Astrocyte (in vitro differentiated cells and primary cell): Measurements from ENCODE around the gene PJA2. TPM values are rescaled to one million over a fixed set of nuclear protein-coding genes. Genes with fewer than 3 reads are reported as not detected.
"Not testable (repeated sequence)": the region's sequence is repeated elsewhere in the genome, so short reads cannot be mapped to it uniquely, and the experiment has no call there.

ENCODE experiments used
- DNase-seq: peaks from one replicate; pipeline ENCODE4 v3.0.0-alpha.2; 2010; ENCODE audit warnings: low read depth
- FAIRE-seq: peaks from 2 replicates; lab custom pipeline; 2011; peaks lifted over from hg19 to GRCh38; lab: Jason Lieb, UNC
- H2AFZ ChIP-seq: 2 replicates; pipeline ENCODE4 v1.6.0; 2012; ENCODE audit warnings: low read depth, low read length, inconsistent platforms
- H3K27ac ChIP-seq: 2 replicates; pipeline ENCODE4 v1.5.1; 2011; ENCODE audit warnings: low read depth, low read length, inconsistent platforms
- H3K27me3 ChIP-seq: 2 replicates; pipeline ENCODE4 v1.6.0; 2011; ENCODE audit warnings: low read length, inconsistent platforms; ENCODE audit not compliant: insufficient read depth
- H3K36me3 ChIP-seq: 2 replicates; pipeline ENCODE4 v1.5.1; 2011; ENCODE audit warnings: low read length, inconsistent platforms; ENCODE audit not compliant: insufficient read depth
- H3K4me1 ChIP-seq: 2 replicates; pipeline ENCODE4 v1.5.1; 2011; ENCODE audit warnings: low read length, inconsistent platforms; ENCODE audit not compliant: insufficient read depth
- H3K4me2 ChIP-seq: 2 replicates; pipeline ENCODE4 v1.6.0; 2012; ENCODE audit warnings: low read length, inconsistent platforms
- H3K4me3 ChIP-seq: 2 replicates; pipeline ENCODE4 v1.5.1; 2011; ENCODE audit warnings: low read depth, mild to moderate bottlenecking, low read length, inconsistent platforms; ENCODE audit not compliant: insufficient read depth
- H3K79me2 ChIP-seq: 2 replicates; pipeline ENCODE4 v1.6.0; 2012; ENCODE audit warnings: mild to moderate bottlenecking, low read length, inconsistent platforms; ENCODE audit not compliant: insufficient read depth
- H3K9ac ChIP-seq: 2 replicates; pipeline ENCODE4 v1.6.0; 2012; ENCODE audit warnings: mild to moderate bottlenecking, low read length, inconsistent platforms
- H3K9me3 ChIP-seq: 2 replicates; pipeline ENCODE4 v1.5.1; 2012; ENCODE audit warnings: low read depth, mild to moderate bottlenecking, low read length, inconsistent platforms; ENCODE audit not compliant: insufficient read depth
- H4K20me1 ChIP-seq: 2 replicates; pipeline ENCODE4 v1.6.0; 2012; ENCODE audit warnings: low read length, inconsistent platforms; ENCODE audit not compliant: insufficient read depth
- H3K27ac Mint-ChIP-seq: one replicate; pipeline ENCODE4 v1.8.0; 2021; ENCODE audit warnings: mild to moderate bottlenecking, mixed read lengths; ENCODE audit not compliant: unreplicated experiment
- H3K27me3 Mint-ChIP-seq: one replicate; pipeline ENCODE4 v1.8.0; 2021; ENCODE audit warnings: low read depth, mixed read lengths; ENCODE audit not compliant: unreplicated experiment
- H3K36me3 Mint-ChIP-seq: one replicate; pipeline ENCODE4 v1.8.0; 2021; ENCODE audit warnings: low read depth, mixed read lengths; ENCODE audit not compliant: unreplicated experiment
- H3K4me1 Mint-ChIP-seq: one replicate; pipeline ENCODE4 v1.8.0; 2021; ENCODE audit warnings: low read depth, mixed read lengths; ENCODE audit not compliant: unreplicated experiment
- H3K4me3 Mint-ChIP-seq: one replicate; pipeline ENCODE4 v1.8.0; 2021; ENCODE audit warnings: mild to moderate bottlenecking, moderate library complexity, mixed read lengths; ENCODE audit not compliant: unreplicated experiment
- H3K9me3 Mint-ChIP-seq: one replicate; pipeline ENCODE4 v1.8.0; 2021; ENCODE audit warnings: mild to moderate bottlenecking, mixed read lengths; ENCODE audit not compliant: unreplicated experiment
- CTCF ChIP-seq: IDR thresholded peaks from 2 replicates; pipeline ENCODE4 v1.5.1; 2011; ENCODE audit warnings: low read depth, mild to moderate bottlenecking, inconsistent platforms, low read length, moderate library complexity; ENCODE audit not compliant: insufficient read depth
- EZH2 ChIP-seq: IDR thresholded peaks from 2 replicates; pipeline ENCODE4 v1.6.1; 2012; ENCODE audit warnings: mild to moderate bottlenecking, low read length, inconsistent platforms; ENCODE audit not compliant: insufficient read depth
- total RNA-seq: library from RNA; stranded (reverse); gene quantifications from 2 replicates; pipeline ENCODE4 v1.2.1, GENCODE V29; 2021

The PJA2 gene
- total RNA-seq, 1 donor from 2014 or later, result 107 TPM

DNA sequence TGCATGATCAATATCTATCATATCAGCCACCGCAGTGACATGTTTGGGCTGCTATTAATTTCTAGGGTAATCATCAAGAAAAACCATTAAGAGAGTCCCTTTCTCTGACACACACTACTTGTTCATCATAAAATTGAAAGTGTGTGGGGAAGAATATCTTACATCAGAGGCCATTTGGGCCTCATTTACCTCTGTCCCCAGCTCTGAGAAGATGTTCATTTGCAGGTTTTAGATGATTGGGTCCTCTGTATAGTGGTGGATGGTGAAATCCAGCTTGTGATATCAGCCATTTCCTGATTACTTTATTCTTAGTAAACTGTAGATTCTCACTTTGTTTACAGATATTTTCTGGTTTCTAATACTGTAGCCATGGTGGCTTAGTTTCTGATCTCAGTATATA, 29.8 kb upstream of the PJA2 start:
- Histone ChIP-seq H3K79me2 (no peaks in the 10 kb centered on the region), H3K4me1 (no peaks in the 10 kb centered on the region), H2AFZ (no peak overlapping the region), H3K4me2 (no peak overlapping the region), H3K27ac (no peak overlapping the region), H3K9ac (no peak overlapping the region), H3K27me3 (no peaks in the 10 kb centered on the region), H3K9me3 (no peaks in the 10 kb centered on the region), H3K4me3 (no peak overlapping the region), H4K20me1 (no peaks in the 10 kb centered on the region), H3K36me3 (no peaks in the 10 kb centered on the region)
- FAIRE-seq, result no peak
- Mint-ChIP-seq H3K9me3 (peaks cover under 1% of the 10 kb centered on the region), H3K4me3 (no peak overlapping the region), H3K4me1 (no peaks in the 10 kb centered on the region), H3K27ac (no peak overlapping the region), H3K36me3 (no peaks in the 10 kb centered on the region), H3K27me3 (no peaks in the 10 kb centered on the region)
- DNase-seq, result no peak
- TF ChIP-seq CTCF (no peak), EZH2 (no peak)

DNA sequence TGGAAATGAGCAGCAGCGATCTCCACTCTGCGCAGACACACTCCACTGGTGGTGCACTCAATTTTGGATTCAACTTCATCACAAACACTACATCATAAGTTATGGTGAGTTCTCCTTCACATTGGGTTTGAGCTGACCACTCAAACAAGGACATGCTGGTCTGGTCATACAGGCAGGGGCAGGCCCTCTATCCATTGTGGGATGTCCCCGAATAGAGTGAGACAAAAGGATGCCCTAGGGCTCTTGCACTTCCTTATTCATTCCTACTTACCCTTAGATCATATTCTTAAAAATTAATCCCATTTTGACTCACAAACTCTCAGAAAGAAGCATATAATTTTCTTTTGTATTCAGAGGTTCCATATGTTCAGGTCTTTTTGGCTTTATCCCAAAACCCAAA, 16.3 kb upstream of the PJA2 start:
- TF ChIP-seq EZH2 (no peak), CTCF (no peak)
- no peak overlapping the region for H3K4me3 Mint-ChIP-seq
- H3K36me3 Mint-ChIP-seq, result no peaks in the 10 kb centered on the region
- Histone ChIP-seq H3K4me2 (no peak overlapping the region), H3K9me3 (no peaks in the 10 kb centered on the region), H3K9ac (no peak overlapping the region), H3K79me2 (no peaks in the 10 kb centered on the region), H3K4me1 (peaks cover 13% of the 10 kb centered on the region), H3K36me3 (no peaks in the 10 kb centered on the region), H3K27me3 (no peaks in the 10 kb centered on the region), H4K20me1 (no peaks in the 10 kb centered on the region), H2AFZ (no peak overlapping the region), H3K27ac (no peak overlapping the region), H3K4me3 (no peak overlapping the region)
- no peak for FAIRE-seq
- H3K9me3 Mint-ChIP-seq, result no peaks in the 10 kb centered on the region
- H3K27me3 Mint-ChIP-seq, result no peaks in the 10 kb centered on the region
- no peak for DNase-seq
- peaks cover 13% of the 10 kb centered on the region for H3K4me1 Mint-ChIP-seq
- H3K27ac Mint-ChIP-seq, result peak overlapping the region; percentile 36

- H3K27me3 Mint-ChIP-seq, H3K9me3 ChIP-seq, H3K36me3 ChIP-seq, H3K4me3 Mint-ChIP-seq, H3K9ac ChIP-seq, H3K9me3 Mint-ChIP-seq, H4K20me1 ChIP-seq, H3K27ac ChIP-seq, H3K4me2 ChIP-seq, H3K36me3 Mint-ChIP-seq, H3K27me3 ChIP-seq, H3K79me2 ChIP-seq, H2AFZ ChIP-seq, DNase-seq, H3K4me3 ChIP-seq, H3K27ac Mint-ChIP-seq, FAIRE-seq: not testable (repeated sequence)
- H3K4me1 ChIP-seq, result peaks cover 13% of the 10 kb centered on the region
- H3K4me1 Mint-ChIP-seq, result peaks cover 13% of the 10 kb centered on the region
These were observed 15.7 kb upstream of the PJA2 start for GRCh38 chr5:109425521-109425920.
